GM21515 (cell line): ENCODE results near the gene ZDHHC22.

ENCODE experiments used
- ATAC-seq: cut with Tn5 transposase; IDR thresholded peaks from one replicate; pipeline ENCODE4 v1.9.1; 2021; ENCODE audit not compliant: unreplicated experiment

ZDHHC22 gene

DNA sequence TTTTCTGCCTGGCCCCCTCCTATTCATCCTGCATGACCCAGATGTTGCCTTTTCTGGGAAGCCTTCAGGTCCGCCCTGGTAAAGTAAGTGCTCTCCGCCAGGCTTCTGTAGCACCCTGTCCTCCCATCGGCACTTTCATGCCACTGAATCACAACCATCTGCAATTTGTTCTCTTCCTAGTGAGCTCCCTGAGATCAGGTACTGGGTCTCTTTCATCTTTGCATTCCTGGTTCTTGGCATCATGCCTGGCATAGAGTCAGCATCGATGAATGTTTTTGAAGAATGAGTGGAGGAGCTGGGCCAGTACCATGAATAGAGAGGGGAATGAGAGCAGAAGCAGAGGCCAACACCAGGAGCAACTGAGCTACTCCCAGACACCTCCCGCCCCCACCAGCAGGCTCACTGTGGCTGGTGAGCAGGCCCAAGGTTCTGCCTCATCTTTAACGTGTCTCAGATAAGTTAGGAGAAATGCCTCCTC lies 13.1 kb downstream of the ZDHHC22 start:
- no peak for ATAC-seq

DNA sequence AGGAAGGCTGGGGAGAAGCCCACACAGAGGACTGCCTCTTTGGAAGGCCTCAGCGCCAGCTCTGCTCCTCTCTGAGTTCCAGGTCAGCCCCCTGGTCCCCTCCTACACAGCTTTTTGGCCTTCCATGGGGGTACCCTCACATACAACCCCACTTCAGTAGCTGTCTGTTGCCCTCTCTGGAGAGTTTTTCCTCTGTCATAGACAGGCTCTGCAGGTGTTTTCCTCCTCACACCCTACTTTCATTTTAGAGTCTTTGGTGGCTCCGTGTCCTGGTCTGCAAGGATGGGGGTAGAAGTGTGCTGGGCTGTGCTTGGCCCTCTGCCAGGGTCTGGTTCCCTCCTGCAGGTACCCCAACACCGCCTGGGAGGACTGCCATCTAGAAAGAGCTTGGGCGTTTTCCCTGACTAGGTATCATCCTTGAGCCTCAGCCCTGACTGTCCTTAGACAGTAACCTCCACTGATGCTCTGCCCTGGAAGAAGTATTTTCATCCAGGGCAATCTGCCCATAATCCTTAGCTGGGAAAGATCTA lies 15.1 kb downstream of the ZDHHC22 start:
- ATAC-seq = no peak

DNA sequence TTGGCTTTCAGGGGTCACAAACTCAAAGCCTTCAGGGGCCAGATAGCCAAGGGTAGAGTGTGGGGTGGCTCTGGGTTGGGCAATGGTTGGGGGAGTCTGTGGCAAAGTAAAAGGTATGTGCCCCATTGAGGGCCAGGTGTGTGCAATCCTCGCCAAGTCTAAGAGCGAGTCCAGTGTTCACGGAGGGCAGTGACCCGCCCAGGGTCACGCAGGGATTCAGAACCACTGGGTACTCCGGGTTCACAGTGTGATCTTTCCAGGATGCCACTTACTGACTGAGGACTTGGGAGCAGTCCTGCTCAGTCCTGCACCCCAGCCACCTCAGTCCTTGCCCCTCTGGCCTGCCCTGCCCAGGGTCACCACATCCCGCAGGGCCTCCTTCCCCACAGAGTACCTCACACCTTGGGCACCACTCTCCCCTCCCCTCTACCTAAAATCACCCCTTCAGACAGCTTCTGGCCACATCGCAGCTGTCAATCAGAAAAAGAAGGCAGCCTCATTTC lies 15.7 kb downstream of the ZDHHC22 start:
- no peak for ATAC-seq

DNA sequence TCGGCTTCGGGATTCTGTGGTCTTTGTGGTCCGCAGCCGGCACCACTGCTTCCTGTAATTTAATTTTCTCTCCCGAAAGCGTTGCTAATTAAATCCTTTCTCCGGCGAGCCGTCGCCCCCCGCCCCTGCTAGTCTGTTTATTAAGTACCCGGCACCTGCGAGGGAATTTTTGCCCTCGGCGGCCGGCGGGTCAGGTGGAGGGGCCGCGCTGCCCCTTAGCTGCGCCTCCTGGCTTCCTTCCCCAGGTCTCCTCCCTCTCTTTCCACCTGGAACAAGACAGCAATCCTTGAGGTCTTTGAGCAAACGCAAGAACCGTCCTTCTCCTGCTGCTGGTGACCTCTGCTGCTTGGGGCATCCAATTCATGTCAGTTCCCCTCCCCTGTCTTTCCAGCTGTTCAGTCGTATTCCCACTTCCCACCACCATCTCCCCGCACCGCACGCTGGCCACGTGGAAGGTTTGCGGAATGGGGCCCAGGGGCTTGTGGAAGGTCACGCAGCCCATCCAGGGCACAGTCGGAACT lies 16.2 kb downstream of the ZDHHC22 start:
- ATAC-seq = no peak

DNA sequence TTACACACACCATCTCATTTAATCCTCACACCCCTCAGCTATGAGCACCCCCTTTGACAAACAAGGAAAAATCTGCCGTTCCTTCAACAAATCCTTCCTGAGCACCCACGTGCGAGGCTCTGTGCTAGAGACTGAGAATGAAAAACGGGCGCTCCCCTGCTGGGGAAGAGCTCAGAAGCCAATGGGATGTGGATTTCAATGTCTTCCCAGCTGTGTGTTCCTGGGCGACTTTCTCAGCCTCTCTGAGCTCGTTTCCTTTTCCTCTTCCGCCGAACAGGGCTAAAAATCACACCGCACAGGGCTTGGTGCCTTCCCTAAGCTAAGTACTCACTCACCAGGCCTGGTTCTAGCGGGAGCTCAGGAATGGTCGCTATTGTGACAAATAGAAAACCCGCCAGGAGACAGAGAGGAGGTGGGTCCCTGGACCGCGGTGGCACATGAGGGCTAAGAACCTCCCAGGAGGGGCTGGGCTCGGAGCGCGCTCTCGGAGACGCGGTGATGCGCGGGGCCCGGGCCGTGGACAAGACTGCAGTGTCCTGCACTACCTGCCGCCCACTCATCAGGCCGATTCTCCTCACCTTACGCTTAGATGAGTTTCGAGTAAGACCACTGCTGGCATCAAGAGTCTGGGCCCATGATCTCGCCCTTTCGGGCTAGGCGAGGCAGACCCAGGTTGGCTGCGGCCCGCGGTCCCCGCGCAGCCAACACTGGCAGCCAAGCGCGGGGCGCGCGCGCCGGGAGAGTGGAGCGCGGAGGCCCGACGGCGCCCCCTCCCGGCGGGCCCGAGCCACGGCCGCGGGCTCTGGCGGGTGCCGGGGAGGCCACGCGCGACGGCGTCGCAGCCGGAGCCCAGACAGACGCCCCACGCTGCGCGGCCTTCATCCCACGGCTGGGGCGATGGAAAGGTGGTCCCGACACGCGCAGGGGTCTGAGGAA lies 17.0 kb downstream of the ZDHHC22 start:
- ATAC-seq = no peak

DNA sequence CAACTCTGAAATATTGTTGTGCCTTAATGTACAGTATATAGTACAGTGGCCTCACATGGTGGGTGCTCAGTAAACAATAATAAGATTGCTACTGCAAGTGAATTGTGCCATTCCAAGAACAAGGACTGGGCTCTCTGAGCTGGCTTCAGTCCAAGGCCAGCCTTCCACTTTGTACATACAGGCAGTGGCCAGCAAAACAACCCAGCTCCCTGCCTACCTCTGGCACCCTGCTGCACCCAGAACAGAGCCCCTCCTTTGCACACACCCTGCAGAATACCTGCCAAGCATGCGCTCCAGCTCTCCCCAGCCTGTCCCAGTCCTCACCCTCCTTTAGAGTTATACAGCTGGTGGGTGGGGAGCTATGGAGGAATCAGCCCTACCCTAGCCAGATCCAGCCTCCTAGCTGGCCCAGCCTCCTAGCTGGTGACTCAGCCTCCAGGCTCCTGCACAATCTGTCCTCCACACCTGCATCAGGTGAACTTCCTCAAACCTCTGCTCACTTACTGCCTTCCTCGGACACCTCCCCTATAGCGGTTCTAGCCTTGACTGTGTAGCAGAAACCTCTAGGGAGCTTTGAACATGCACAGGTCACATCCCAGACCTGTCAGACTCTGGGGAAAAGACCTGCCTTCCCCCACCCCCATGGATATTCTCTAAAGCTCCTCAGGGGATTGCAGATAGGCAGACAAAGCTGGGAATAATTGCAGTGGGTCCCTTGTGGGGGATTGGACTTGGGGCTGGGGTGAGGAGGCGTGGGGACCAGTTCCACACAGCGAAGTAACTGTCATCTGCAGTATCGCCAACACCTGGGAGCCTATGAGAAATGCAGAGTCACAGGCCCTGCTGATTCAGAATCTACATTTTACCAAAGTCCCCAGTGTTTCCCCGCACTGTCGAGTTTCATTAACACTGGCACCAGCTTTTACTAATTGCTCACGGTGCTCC lies 17.9 kb downstream of the ZDHHC22 start:
- ATAC-seq = no peak

DNA sequence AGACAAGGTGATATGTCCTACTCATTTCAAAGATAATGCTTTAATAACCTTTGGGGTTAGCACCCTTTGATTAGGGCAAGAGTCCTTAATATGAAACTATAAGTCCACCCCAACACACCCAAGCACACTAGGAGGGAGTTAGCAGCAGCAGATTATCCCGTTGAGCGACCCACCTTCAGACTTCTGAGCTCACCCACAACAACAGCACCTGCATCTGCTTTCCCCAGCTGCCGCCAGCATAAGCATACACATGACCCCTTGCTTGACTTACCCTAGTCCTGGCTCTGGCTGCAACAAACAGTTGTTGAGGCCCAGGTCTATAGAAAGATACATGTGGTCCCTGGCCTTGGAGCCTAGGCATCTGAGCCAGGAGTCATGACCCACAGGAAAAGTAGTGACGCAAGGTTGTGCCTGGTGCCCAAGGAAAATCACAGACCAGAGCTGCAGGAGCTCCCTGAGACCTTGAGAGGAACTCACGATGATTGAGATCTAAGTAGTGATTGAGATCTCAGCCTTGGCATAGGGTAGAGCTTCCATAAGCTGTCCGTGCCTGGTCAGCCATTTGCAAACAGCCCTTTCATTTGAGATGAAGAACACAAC lies 19.0 kb downstream of the ZDHHC22 start:
- no peak for ATAC-seq

DNA sequence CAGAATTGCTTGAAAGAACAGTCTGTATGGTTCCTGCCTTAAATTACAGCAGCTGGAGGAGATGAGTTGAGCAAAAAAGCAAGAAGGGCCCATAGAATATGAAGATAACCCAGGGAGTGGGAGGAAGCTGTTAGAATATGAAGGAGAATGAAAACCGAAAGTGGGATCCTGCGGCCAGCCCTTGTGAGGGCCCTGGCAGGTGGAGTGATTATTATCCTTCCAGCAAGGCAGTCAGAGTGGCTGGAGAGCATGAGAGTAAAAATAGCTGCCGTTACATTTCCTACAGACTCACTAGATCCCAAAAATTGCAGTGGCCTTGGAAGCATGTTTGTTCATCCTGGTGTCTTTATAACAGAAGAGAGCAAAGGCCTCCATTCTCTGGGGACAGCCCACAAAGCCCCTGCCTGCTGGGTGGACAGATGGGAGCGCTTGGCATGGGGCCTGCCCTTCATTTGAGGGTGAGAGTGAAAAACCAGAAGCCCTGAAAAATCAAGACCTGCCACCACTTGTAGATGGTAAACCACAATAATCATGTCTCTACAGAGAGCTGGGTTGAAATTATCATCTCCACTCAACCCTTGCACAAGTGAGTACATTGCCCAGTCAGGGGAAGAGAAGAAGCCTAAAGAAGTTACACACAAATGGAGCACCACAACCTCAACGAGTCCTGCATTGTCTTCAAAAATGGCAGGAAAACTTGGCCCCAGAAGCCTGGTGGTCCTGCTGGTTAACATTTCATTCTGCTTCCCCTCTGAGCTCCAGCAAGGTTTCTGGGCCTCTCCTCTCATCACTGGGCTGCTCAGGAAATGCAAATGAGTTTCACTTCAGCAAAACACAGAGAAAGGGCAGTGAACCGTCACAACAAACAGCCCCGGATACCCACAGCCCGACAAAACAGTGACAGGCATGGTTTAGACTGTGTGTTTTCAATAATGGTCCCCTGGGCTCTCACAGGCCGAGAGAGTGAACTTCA lies 20.5 kb downstream of the ZDHHC22 start:
- ATAC-seq = peak; percentile 90

DNA sequence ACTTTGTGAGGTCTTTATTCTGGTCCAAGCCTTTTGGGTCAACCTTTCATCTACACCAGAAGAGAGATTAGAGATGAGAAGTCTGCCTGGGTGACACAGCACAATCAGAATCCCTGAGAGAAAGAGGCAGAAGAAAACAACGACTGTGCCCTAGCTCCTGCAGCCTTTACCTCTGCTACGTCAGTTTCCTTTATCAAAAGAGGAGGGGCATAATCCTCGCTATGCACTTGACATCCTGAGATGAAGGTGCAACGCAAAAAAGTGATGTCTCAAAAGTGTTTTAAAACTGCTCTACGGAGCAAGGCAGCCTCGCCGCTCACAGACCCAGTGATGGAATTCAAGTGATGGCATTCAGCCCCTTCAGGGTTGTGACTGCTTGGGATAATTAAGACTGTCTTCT lies 21.7 kb downstream of the ZDHHC22 start:
- ATAC-seq = no peak

DNA sequence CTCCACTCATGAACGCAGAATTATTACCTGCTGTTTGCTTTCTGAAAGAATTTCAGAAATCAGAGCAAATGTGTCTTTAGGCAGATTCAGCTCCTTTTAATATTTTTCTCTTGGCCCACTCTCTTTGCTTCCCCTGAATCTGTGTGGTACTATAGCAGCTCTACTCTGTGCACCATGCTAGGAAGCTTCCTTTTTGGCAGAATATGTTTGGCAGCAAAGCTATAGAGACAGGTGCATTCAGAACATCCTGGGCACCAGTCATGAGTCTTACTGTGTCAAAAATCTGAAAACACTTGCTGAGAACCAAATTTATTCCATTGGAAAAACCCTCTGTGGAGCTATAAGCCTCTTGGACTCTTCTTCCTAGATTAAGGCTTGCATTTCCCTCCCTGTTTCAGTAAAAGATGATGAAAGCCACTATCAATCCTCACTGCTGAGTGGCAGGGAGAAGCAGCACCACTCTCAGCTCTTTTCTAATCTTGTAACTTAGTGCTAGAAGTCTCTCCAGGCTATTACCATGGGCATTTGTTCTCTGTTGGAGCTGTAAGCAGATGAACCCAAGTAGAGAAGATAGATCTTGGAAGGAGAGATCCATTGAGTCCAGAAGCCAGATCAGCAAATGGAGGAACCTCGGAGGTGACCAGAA lies 25.3 kb downstream of the ZDHHC22 start:
- no peak for ATAC-seq

DNA sequence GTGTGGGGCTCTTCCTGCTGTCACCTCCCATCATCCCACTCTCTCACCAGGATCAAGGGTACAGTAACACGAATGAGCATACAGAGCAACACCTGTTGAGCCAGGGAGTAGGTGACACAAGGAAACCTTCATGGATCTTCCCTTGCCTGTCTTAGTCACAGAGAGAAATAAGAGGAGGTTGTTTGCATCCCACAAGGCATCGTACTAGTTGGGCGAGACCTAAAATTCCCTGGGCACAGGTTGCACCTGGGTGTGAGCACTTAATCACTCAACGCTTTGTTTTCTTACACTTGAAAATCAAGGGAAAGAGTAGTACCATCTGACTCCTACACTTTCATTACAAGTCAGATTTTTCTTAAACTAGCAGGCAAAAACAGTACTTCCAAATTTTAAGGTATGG lies 27.0 kb downstream of the ZDHHC22 start:
- no peak for ATAC-seq

DNA sequence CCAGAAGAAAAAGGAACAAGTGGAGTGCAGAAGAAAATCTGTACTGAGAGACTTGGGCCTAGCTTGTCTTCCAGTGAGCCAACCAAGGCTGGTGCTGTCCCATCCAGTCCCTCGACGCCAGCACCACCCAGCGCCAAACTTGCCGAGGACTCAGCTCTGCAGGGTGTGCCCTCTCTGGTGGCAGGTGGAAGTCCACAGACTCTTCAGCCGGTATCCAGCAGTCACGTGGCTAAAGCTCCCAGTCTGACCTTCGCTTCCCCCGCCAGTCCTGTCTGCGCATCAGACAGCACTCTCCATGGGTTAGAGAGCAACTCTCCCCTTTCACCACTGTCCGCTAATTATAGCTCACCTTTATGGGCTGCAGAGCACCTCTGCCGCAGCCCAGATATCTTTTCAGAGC lies 27.9 kb downstream of the ZDHHC22 start:
- ATAC-seq = no peak

DNA sequence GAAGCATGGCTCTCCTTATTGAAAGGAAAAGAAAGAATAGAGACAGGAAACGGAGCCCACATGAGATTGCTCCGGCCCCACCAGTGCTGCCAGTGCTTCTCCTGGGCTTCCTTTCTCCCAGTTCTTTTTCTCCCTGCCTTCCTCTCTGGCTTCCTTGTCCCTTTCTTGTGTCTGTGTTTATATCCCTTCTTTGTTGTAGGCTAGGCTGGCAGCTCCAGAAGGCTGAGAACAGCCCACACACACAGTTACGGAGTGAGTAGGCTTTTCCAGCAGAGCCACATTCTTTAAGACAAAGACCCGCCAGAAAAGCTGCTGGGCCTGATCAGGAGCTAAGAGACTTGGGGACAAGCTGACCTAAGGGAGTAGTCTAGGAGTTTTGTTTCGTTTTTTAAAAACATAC lies 30.6 kb downstream of the ZDHHC22 start:
- ATAC-seq = no peak

DNA sequence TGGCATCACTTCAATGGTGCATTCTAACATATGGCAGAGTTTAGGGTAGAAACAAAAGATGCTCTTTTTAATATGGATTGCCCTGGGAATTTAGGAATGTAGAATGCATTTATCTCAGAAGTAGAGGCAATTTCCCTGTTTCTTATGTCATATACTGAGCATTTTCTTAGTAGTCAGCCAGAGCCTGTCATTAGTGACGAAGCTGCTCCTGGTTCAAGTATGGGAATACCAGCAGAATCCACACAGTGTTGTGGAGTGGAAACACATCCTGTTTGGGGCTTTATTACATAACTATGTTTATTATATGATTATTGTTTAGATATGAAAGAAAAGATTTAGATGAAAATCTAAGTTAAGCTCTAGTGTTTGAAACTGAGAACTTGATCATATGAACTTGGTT lies 31.3 kb downstream of the ZDHHC22 start:
- ATAC-seq = no peak

DNA sequence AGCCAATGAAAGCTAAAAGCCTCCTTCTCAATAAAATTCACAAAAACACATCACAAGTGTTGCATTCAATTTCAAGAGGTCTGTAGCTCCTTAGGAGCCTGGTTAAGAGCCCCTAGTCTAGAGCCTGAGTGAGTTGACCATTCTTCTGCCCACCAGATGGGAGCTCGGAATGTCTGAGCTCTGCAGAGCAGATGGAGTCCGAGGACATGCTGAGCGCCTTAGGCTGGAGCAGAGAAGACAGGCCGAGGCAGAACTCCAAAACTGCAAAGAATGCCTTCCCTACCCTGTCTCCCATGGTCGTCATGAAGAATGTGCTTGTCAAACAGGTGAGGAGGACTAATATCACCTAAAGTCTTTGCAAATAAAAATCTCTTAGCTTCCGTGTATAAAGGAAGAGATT lies 31.9 kb downstream of the ZDHHC22 start:
- ATAC-seq = no peak

DNA sequence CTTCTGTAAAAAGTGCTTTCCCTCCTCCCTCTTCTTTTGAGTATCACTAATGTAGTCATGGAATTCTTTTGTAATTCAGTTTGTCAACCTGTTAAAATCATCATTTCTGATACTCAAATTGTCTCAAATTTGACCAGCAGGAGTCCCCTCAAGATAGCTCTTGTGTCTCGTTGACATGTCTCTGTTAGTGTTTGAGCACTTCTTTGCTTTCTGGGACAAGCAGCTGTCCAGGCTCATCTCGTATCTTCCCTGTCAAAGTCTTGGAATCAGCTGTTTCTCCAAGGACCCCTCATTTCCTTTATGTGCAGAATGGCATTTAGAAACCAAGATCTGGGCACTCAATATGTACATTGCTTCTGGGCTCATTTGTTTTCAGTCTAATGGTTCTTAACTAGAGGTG lies 32.8 kb downstream of the ZDHHC22 start:
- ATAC-seq = no peak

DNA sequence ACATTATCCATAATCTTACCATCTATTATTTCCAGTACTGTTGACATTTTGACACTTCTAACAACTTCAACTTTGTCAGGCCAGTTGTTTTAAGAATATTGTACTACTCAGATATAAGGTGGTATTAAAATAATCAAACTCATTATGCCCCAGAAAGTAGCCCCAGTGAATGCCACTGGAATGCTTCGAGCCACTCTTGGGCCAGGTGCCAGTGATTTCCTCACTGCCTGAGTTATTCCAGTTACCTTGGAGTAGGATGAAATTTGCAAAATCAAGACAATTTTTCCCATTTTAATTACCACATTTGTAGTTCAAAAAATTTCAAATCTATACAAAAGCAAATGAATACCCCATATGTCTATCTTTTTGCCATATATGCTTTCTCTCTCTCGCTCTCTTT lies 34.4 kb downstream of the ZDHHC22 start:
- ATAC-seq = no peak

DNA sequence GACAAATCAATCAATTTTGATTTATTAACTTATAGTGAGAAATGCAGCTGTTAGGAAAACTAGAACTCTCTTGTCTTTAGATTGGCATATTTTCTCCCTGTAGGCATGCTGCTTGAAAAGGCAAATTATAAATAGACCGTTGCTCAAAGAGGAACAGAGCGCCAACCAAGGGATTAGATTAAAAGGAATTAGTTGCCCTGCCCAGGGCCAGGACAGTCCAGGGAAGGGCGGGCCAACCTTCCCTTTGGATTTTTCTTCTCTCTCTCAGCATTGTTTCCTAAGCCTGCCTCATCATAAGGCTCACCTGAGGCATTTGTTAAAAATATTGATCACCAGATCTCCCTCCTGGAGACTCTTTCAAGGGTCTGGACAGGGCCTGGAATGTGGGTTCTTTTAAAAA lies 34.9 kb downstream of the ZDHHC22 start:
- no peak for ATAC-seq
